ENCODE results near the gene TMEM8B.

DNA sequence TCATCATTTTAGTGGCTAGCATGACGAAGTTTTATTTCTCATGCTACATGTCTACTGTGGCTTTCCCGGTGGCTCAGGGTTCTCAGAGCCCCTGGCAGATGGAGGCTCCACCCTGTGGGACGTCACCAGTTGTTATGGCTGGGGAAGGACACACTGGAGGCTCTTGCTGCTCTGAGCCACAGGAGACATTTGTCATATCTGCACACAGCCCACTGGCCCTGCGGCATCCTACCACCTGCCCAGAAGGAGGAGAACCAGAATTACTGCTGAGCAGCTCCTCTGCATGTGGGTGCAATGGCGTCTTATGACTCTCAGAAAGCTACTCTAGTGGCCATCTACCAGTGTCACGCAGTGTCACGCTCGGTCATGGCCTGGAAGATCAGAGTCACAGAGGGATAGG is 34.6 kb downstream of the TMEM8B start:
- TF ChIP-seq EZH2 (IDR thresholded peaks at IDR 0.05; ENCODE audit: low read depth) = no peak
- TF ChIP-seq, protein P1, sequence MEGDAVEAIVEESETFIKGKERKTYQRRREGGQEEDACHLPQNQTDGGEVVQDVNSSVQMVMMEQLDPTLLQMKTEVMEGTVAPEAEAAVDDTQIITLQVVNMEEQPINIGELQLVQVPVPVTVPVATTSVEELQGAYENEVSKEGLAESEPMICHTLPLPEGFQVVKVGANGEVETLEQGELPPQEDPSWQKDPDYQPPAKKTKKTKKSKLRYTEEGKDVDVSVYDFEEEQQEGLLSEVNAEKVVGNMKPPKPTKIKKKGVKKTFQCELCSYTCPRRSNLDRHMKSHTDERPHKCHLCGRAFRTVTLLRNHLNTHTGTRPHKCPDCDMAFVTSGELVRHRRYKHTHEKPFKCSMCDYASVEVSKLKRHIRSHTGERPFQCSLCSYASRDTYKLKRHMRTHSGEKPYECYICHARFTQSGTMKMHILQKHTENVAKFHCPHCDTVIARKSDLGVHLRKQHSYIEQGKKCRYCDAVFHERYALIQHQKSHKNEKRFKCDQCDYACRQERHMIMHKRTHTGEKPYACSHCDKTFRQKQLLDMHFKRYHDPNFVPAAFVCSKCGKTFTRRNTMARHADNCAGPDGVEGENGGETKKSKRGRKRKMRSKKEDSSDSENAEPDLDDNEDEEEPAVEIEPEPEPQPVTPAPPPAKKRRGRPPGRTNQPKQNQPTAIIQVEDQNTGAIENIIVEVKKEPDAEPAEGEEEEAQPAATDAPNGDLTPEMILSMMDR (conservative IDR thresholded peaks at IDR 0.05) = no peak
